Sigmoid colon (tissue), 4 donors: ENCODE data around the gene MOB3B.

Experiments
- CTCF ChIP-seq, 4 experiments: fragments of 450-650 bp in 3 of 4; fragments of 200-600 bp in 1 of 4; IDR thresholded peaks; one replicate each; pipeline ENCODE4 v1.5.1; 2016 to 2019; ENCODE audit warnings: antibody characterized with exemption in 4 of 4, mild to moderate bottlenecking in 3 of 4, moderate library complexity in 2 of 4
- EP300 ChIP-seq, 4 donors: sonication (generic); formaldehyde crosslinking; IDR thresholded peaks; one replicate each; pipeline ENCODE4 v1.6.1; 2017; ENCODE audit warnings: antibody characterized with exemption in 4 of 4
- POLR2A ChIP-seq, 2 donors: fragments of 450-650 bp; IDR thresholded peaks; one replicate each; pipeline ENCODE4 v1.6.1; 2016; ENCODE audit warnings: antibody characterized with exemption in 2 of 2, mild to moderate bottlenecking in 2 of 2, moderate library complexity in 2 of 2
- POLR2AphosphoS5 ChIP-seq, 4 donors: sonication (generic); formaldehyde crosslinking; IDR thresholded peaks; one replicate each; pipeline ENCODE4 v1.6.1; 2017; ENCODE audit warnings: antibody characterized with exemption in 4 of 4

GRCh38 chr9:27470291-27470856 lies 59.2 kb downstream of the MOB3B start:
- TF ChIP-seq CTCF (IDR thresholded peaks at IDR 0.05) (no peak), POLR2A (IDR thresholded peaks at IDR 0.05) (no peak), EP300 (IDR thresholded peaks at IDR 0.05) (no peak), POLR2AphosphoS5 (IDR thresholded peaks at IDR 0.05) (no peak)
